Neural cell (in vitro differentiated cells): Measurements from ENCODE around the gene DNAH7. TPM values are rescaled to one million over a fixed set of nuclear protein-coding genes. Genes with fewer than 3 reads are reported as not detected.

Experiments
- H2AFZ ChIP-seq: fragments of 200-600, 300-800 bp; sonication (generic), shearing (Covaris generic); 2 replicates; pipeline ENCODE4 v1.6.0; 2014; ENCODE audit warnings: low read depth, mild to moderate bottlenecking, antibody characterized with exemption, low read length, moderate library complexity
- H3F3A ChIP-seq: fragments of 200-600 bp; shearing (Covaris generic); 2 replicates; pipeline ENCODE4 v1.6.1; 2016; ENCODE audit warnings: mild to moderate bottlenecking, moderate library complexity, mixed read lengths, antibody characterized with exemption, low read length; ENCODE audit not compliant: insufficient read depth, poor library complexity, severe bottlenecking
- H3K27ac ChIP-seq: fragments of 200-600, 300-800 bp; sonication (generic), shearing (Covaris generic); 2 replicates; pipeline ENCODE4 v1.5.1; 2014; ENCODE audit warnings: mild to moderate bottlenecking, low read length, moderate library complexity
- H3K27me3 ChIP-seq: fragments of 300-800, 200-600 bp; sonication (generic), shearing (Covaris generic); 2 replicates; pipeline ENCODE4 v1.6.0; 2014; ENCODE audit warnings: mild to moderate bottlenecking, low read depth, low read length, moderate library complexity; ENCODE audit not compliant: insufficient read depth
- H3K36me3 ChIP-seq: fragments of 300-800, 200-600 bp; sonication (generic), shearing (Covaris generic); 2 replicates; pipeline ENCODE4 v1.5.1; 2014; ENCODE audit warnings: mild to moderate bottlenecking, antibody characterized with exemption, low read length, moderate library complexity; ENCODE audit not compliant: insufficient read depth
- H3K4me2 ChIP-seq: fragments of 300-800, 200-600 bp; sonication (generic), shearing (Covaris generic); 2 replicates; pipeline ENCODE4 v1.6.0; 2014; ENCODE audit warnings: mild to moderate bottlenecking, low read length
- H3K4me3 ChIP-seq: fragments of 300-800, 200-600 bp; sonication (generic), shearing (Covaris generic); 2 replicates; pipeline ENCODE4 v1.5.1; 2014; ENCODE audit warnings: mild to moderate bottlenecking, low read length, moderate library complexity
- H3K79me2 ChIP-seq: fragments of 200-600 bp; shearing (Covaris generic); replicated peaks from 2 replicates; pipeline ENCODE4 v1.6.0; 2014; ENCODE audit warnings: mild to moderate bottlenecking, low read length, moderate library complexity; ENCODE audit not compliant: insufficient read depth
- H3K9ac ChIP-seq: fragments of 300-800, 200-600 bp; sonication (generic), shearing (Covaris generic); 2 replicates; pipeline ENCODE4 v1.6.1; 2016; ENCODE audit warnings: mild to moderate bottlenecking, low read length, mixed read lengths
- H3K9me2 ChIP-seq: fragments of 200-600 bp; shearing (Covaris generic); 2 replicates; pipeline ENCODE4 v1.6.1; 2016; ENCODE audit warnings: mild to moderate bottlenecking, low read length, mixed read lengths; ENCODE audit not compliant: insufficient read depth
- H3K9me3 ChIP-seq: fragments of 200-600, 300-800 bp; sonication (generic), shearing (Covaris generic); 2 replicates; pipeline ENCODE4 v1.6.1; 2016; ENCODE audit warnings: mild to moderate bottlenecking, mixed run types, low read length, moderate library complexity, mixed read lengths
- H4K20me1 ChIP-seq: fragments of 200-600 bp; shearing (Covaris generic); 2 replicates; pipeline ENCODE4 v1.6.1; 2016; ENCODE audit warnings: mild to moderate bottlenecking, mixed run types; ENCODE audit not compliant: insufficient read depth
- CTCF ChIP-seq: fragments of 450-650 bp; IDR thresholded peaks from 2 replicates; pipeline ENCODE4 v1.5.1; 2014; ENCODE audit warnings: antibody characterized with exemption, mild to moderate bottlenecking, moderate library complexity; ENCODE audit not compliant: poor library complexity, severe bottlenecking
- EP300 ChIP-seq: fragments of 450-650 bp; conservative IDR thresholded peaks from 2 replicates; pipeline ENCODE4 v1.6.1; 2014; ENCODE audit warnings: antibody characterized with exemption, mild to moderate bottlenecking, moderate library complexity; ENCODE audit not compliant: poor library complexity, severe bottlenecking
- EZH2 ChIP-seq: fragments of 200-600, 300-800 bp; shearing (Covaris generic), sonication (generic); IDR thresholded peaks from 2 replicates; pipeline ENCODE4 v1.6.1; 2014; ENCODE audit warnings: antibody characterized with exemption, low read length, borderline replicate concordance, mild to moderate bottlenecking; ENCODE audit not compliant: insufficient read depth, poor library complexity, severe bottlenecking
- MXI1 ChIP-seq: fragments of 450-650 bp; conservative IDR thresholded peaks from 2 replicates; pipeline ENCODE4 v1.6.1; 2014; ENCODE audit warnings: antibody characterized with exemption, mild to moderate bottlenecking; ENCODE audit not compliant: poor library complexity, severe bottlenecking
- POLR2AphosphoS5 ChIP-seq: IDR thresholded peaks from 2 replicates; pipeline ENCODE4 v1.6.1; 2012
- REST ChIP-seq: IDR thresholded peaks from 2 replicates; pipeline ENCODE4 v1.6.1; 2012; ENCODE audit warnings: borderline replicate concordance
- SMC3 ChIP-seq: fragments of 450-650 bp; conservative IDR thresholded peaks from 2 replicates; pipeline ENCODE4 v1.6.1; 2014; ENCODE audit warnings: antibody characterized with exemption, mild to moderate bottlenecking, moderate library complexity; ENCODE audit not compliant: poor library complexity
- TAF1 ChIP-seq: IDR thresholded peaks from 2 replicates; pipeline ENCODE4 v1.6.1; 2012; ENCODE audit warnings: low read depth
- polyA plus RNA-seq: library from polyadenylated mRNA; depleted of rRNA; stranded (reverse); fragments of >200 nt; gene quantifications from 2 replicates; pipeline ENCODE4 v1.2.3, GENCODE V29; 2014

Gene DNAH7
- polyA plus RNA-seq, 1 donor from 2014 or later: 0.67 TPM

GRCh38 chr2:196076778-196077568 lies 8.3 kb upstream of the DNAH7 start:
- H2AFZ ChIP-seq: no peak overlapping the region
- H3K9me3 ChIP-seq: no peaks in the 10 kb centered on the region
- no peak for TF ChIP-seq EP300

GRCh38 chr2:196075196-196075595 lies 6.6 kb upstream of the DNAH7 start:
- H3K9me2 ChIP-seq: no peaks in the 10 kb centered on the region
- no peaks in the 10 kb centered on the region for H3K36me3 ChIP-seq
- H3K27me3 ChIP-seq: no peaks in the 10 kb centered on the region
- H3K4me2 ChIP-seq: no peak overlapping the region
- H2AFZ ChIP-seq: no peak overlapping the region
- no peaks in the 10 kb centered on the region for H3F3A ChIP-seq
- H3K79me2 ChIP-seq: no peaks in the 10 kb centered on the region
- no peaks in the 10 kb centered on the region for H3K9me3 ChIP-seq
- no peak overlapping the region for H3K9ac ChIP-seq
- TF ChIP-seq EZH2: no peak
- TF ChIP-seq CTCF: no peak
- no peak for TF ChIP-seq TAF1
- TF ChIP-seq REST: no peak
- H3K4me3 ChIP-seq: no peak overlapping the region
- no peak overlapping the region for H3K27ac ChIP-seq
- H4K20me1 ChIP-seq: no peaks in the 10 kb centered on the region

More at GRCh38 chr2:196076778-196077568, 8.3 kb upstream of the DNAH7 start:
- H3K79me2 ChIP-seq: no peaks in the 10 kb centered on the region
- H3K4me3 ChIP-seq: no peak overlapping the region
- no peaks in the 10 kb centered on the region for H3K27me3 ChIP-seq
- no peak overlapping the region for H3K9ac ChIP-seq
- H3K27ac ChIP-seq: no peak overlapping the region
- H3K9me2 ChIP-seq: no peaks in the 10 kb centered on the region
- H3K4me2 ChIP-seq: no peak overlapping the region
- no peaks in the 10 kb centered on the region for H3F3A ChIP-seq
- no peaks in the 10 kb centered on the region for H4K20me1 ChIP-seq
- no peaks in the 10 kb centered on the region for H3K36me3 ChIP-seq

- H3K4me2 ChIP-seq: no peak overlapping the region
- H3K9me2 ChIP-seq: no peaks in the 10 kb centered on the region
- H3K79me2 ChIP-seq: no peaks in the 10 kb centered on the region
- H3F3A ChIP-seq: no peaks in the 10 kb centered on the region
- H3K36me3 ChIP-seq: no peaks in the 10 kb centered on the region
- no peaks in the 10 kb centered on the region for H3K9me3 ChIP-seq
- no peak overlapping the region for H3K27ac ChIP-seq
- TF ChIP-seq REST (no peak), SMC3 (no peak), MXI1 (no peak), EZH2 (no peak), TAF1 (no peak), CTCF (no peak), POLR2AphosphoS5 (no peak)
- H3K27me3 ChIP-seq: no peaks in the 10 kb centered on the region
- H2AFZ ChIP-seq: no peak overlapping the region
- H3K4me3 ChIP-seq: no peak overlapping the region
- H3K9ac ChIP-seq: no peak overlapping the region
- no peaks in the 10 kb centered on the region for H4K20me1 ChIP-seq
These were observed 6.0 kb upstream of the DNAH7 start for GRCh38 chr2:196074631-196075030.
